Fibroblast of lung (primary cell): ENCODE data around the gene DQX1.

Experiments used
- CTCF ChIP-seq, 2 donors: IDR thresholded peaks in 1 of 2; conservative IDR thresholded peaks in 1 of 2; 1 replicate in 1 of 2; 2 replicates in 1 of 2; pipeline ENCODE4 v1.5.1; 2011 to 2012; ENCODE audit warnings: low read length in 2 of 2, control low read depth in 1 of 2, inconsistent platforms in 1 of 2, low read depth in 1 of 2, mild to moderate bottlenecking in 1 of 2
- EZH2 ChIP-seq: IDR thresholded peaks from 2 replicates; pipeline ENCODE4 v1.5.1; 2012; ENCODE audit warnings: low read length, control low read depth, mild to moderate bottlenecking; ENCODE audit errors: missing control alignments

- TF ChIP-seq EZH2 (no peak), CTCF (conservative IDR thresholded peaks at IDR 0.05 in 1 of 2, IDR thresholded peaks at IDR 0.05 in 1 of 2; ENCODE audit: low read depth in 1 of 2, low read length in 2 of 2) (no peak)
Observed at GRCh38 chr2:74474481-74474880, 51.5 kb downstream of the DQX1 start.
